AG10803 (cell line): ENCODE data around the gene CNTF.

Experiments
- DNase-seq: peaks from one replicate; pipeline ENCODE4 v3.0.0; 2010; ENCODE audit warnings: low read depth
- H3K4me3 ChIP-seq: 2 replicates; pipeline ENCODE4 v1.5.1; 2011; ENCODE audit warnings: mild to moderate bottlenecking, low read length, control low read depth
- TF ChIP-seq, protein P1 (sequence below): conservative IDR thresholded peaks from 2 replicates; pipeline ENCODE4 v1.5.1; 2011; ENCODE audit warnings: mild to moderate bottlenecking, low read length, control low read depth, inconsistent platforms

The CNTF gene

GRCh38 chr11:58671983-58672633, 49.6 kb downstream of the CNTF start:
- TF ChIP-seq, protein P1, sequence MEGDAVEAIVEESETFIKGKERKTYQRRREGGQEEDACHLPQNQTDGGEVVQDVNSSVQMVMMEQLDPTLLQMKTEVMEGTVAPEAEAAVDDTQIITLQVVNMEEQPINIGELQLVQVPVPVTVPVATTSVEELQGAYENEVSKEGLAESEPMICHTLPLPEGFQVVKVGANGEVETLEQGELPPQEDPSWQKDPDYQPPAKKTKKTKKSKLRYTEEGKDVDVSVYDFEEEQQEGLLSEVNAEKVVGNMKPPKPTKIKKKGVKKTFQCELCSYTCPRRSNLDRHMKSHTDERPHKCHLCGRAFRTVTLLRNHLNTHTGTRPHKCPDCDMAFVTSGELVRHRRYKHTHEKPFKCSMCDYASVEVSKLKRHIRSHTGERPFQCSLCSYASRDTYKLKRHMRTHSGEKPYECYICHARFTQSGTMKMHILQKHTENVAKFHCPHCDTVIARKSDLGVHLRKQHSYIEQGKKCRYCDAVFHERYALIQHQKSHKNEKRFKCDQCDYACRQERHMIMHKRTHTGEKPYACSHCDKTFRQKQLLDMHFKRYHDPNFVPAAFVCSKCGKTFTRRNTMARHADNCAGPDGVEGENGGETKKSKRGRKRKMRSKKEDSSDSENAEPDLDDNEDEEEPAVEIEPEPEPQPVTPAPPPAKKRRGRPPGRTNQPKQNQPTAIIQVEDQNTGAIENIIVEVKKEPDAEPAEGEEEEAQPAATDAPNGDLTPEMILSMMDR: no peak
- no peak for DNase-seq

DNA sequence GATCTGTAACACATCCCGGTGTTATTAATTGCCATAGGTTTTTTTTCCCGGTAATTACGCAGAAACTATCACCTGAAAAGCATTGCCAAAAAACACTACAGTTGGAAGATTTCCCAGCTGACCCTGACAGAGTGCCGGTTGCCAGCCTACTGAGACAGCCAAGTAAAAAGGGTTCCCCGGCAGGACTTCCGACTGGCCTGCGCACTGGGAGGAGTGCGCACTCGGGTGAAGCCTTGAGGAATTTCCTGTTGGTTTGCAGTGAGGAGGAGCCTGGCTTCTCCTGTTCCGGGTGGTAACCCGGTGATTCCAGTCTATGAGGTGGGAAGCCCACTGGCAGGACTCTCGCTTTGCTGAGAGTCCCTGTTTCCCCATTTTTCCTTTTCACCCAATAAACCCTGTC, 52.1 kb downstream of the CNTF start:
- DNase-seq: no peak
- no peak overlapping the region for H3K4me3 ChIP-seq
- TF ChIP-seq, protein P1: no peak

More at GRCh38 chr11:58671983-58672633, 49.6 kb downstream of the CNTF start:
- H3K4me3 ChIP-seq: no peak overlapping the region
